Measurements from ENCODE around the gene SLC2A4RG. TPM values are rescaled to one million over a fixed set of nuclear protein-coding genes. Genes with fewer than 3 reads are reported as not detected.

SLC2A4RG gene
- total RNA-seq, 4 donors from 2014 or later: 10.5 to 120 (median 41.0) TPM

- Histone ChIP-seq H3K9me3 (no peaks in the 10 kb centered on the region), H3K4me3 (no peak overlapping the region), H3K4me1 (peaks cover 0 to 8% of the 10 kb centered on the region in 2 donors), H3K36me3 (no peaks in the 10 kb centered on the region), H3K27me3 (no peaks in the 10 kb centered on the region), H3K27ac (no peak overlapping the region)
- no peak for DNase-seq
- intact Hi-C loops (cut with DNase I; ENCODE audit: low total_unique reads): no loop called here
- TF ChIP-seq POLR2A (IDR thresholded peaks at IDR 0.05): no peak
- TF ChIP-seq CTCF (IDR thresholded peaks at IDR 0.05): no peak
These were observed 38.6 kb upstream of the SLC2A4RG start for GRCh38 chr20:63701051-63701328.

- no peaks in the 10 kb centered on the region for H3K27me3 ChIP-seq
- TF ChIP-seq CTCF (IDR thresholded peaks at IDR 0.05) (no peak), POLR2A (IDR thresholded peaks at IDR 0.05) (no peak)
- intact Hi-C loops (cut with DNase I; ENCODE audit: low total_unique reads): no loop called here
- no peak overlapping the region for H3K4me3 ChIP-seq
- peaks cover 0 to 7% of the 10 kb centered on the region in 2 donors for H3K4me1 ChIP-seq
- no peak overlapping the region for H3K27ac ChIP-seq
- no peaks in the 10 kb centered on the region for H3K36me3 ChIP-seq
- no peaks in the 10 kb centered on the region for H3K9me3 ChIP-seq
- DNase-seq: peak in 1 of 2 donors; percentile 16
These were observed 38.1 kb upstream of the SLC2A4RG start for GRCh38 chr20:63701329-63702035.

GRCh38 chr20:63702036-63702665 lies 37.4 kb upstream of the SLC2A4RG start:
- no peaks in the 10 kb centered on the region for H3K27me3 ChIP-seq
- no peaks in the 10 kb centered on the region for H3K36me3 ChIP-seq
- intact Hi-C loops (cut with DNase I; ENCODE audit: low total_unique reads): no loop called here
- no peak for DNase-seq
- no peak overlapping the region for H3K27ac ChIP-seq
- H3K9me3 ChIP-seq: no peaks in the 10 kb centered on the region
- no peak for TF ChIP-seq POLR2A (IDR thresholded peaks at IDR 0.05)
- no peak for TF ChIP-seq CTCF (IDR thresholded peaks at IDR 0.05)
- H3K4me3 ChIP-seq: no peak overlapping the region
- H3K4me1 ChIP-seq: no peaks in the 10 kb centered on the region

GRCh38 chr20:63702751-63703470 lies 36.7 kb upstream of the SLC2A4RG start:
- Histone ChIP-seq H3K9me3 (no peaks in the 10 kb centered on the region), H3K27ac (no peak overlapping the region), H3K36me3 (no peaks in the 10 kb centered on the region), H3K4me1 (no peaks in the 10 kb centered on the region), H3K27me3 (no peaks in the 10 kb centered on the region), H3K4me3 (no peak overlapping the region)
- intact Hi-C loops (cut with DNase I; ENCODE audit: low total_unique reads): no loop called here
- DNase-seq: peak in 1 of 2 donors; percentile 16
- TF ChIP-seq POLR2A (IDR thresholded peaks at IDR 0.05): no peak
- TF ChIP-seq CTCF (IDR thresholded peaks at IDR 0.05): no peak

- no peaks in the 10 kb centered on the region for H3K36me3 ChIP-seq
- DNase-seq: no peak
These were observed 36.1 kb upstream of the SLC2A4RG start for GRCh38 chr20:63703471-63703975.

More at GRCh38 chr20:63703471-63703975, 36.1 kb upstream of the SLC2A4RG start:
- peaks cover 2 to 3% of the 10 kb centered on the region in 2 donors for H3K4me1 ChIP-seq
- TF ChIP-seq CTCF (IDR thresholded peaks at IDR 0.05): no peak
- no peak for TF ChIP-seq POLR2A (IDR thresholded peaks at IDR 0.05)
- H3K9me3 ChIP-seq: no peaks in the 10 kb centered on the region
- intact Hi-C loops (cut with DNase I; ENCODE audit: low total_unique reads): no loop called here
- H3K4me3 ChIP-seq: no peak overlapping the region
- no peak overlapping the region for H3K27ac ChIP-seq
- no peaks in the 10 kb centered on the region for H3K27me3 ChIP-seq
